Large intestine (tissue), 3 donors: ENCODE measurements around the gene THY1. TPM values are rescaled to one million over a fixed set of nuclear protein-coding genes. Genes with fewer than 3 reads are reported as not detected.
A peak's percentile ranks its signal among the peaks of the same experiment; 100 is the strongest.
"Not testable (repeated sequence)": the region's sequence is repeated elsewhere in the genome, so short reads cannot be mapped to it uniquely, and the experiment has no call there.

Source experiments
- DNase-seq, 2 donors: peaks; one replicate each; pipeline versions ENCODE4 v3.0.0 to v3.0.0-alpha.2; 2013
- H3K27ac ChIP-seq: one replicate; pipeline ENCODE4 v1.5.1; 2013; ENCODE audit warnings: low read length
- H3K27me3 ChIP-seq: 2 replicates; pipeline ENCODE4 v1.6.1; 2013; ENCODE audit warnings: low read length; ENCODE audit not compliant: control insufficient read depth, insufficient read depth
- H3K36me3 ChIP-seq: 2 replicates; pipeline ENCODE4 v1.6.1; 2013; ENCODE audit warnings: low read length; ENCODE audit not compliant: control insufficient read depth, insufficient read depth
- H3K4me1 ChIP-seq: one replicate; pipeline ENCODE4 v1.6.1; 2013; ENCODE audit warnings: low read length; ENCODE audit not compliant: control insufficient read depth, insufficient read depth
- H3K4me3 ChIP-seq: one replicate; pipeline ENCODE4 v1.5.1; 2013; ENCODE audit warnings: low read length
- H3K9me3 ChIP-seq: one replicate; pipeline ENCODE4 v1.6.1; 2013; ENCODE audit warnings: mild to moderate bottlenecking, low read depth, low read length, moderate library complexity; ENCODE audit not compliant: control insufficient read depth
- WGBS: methylation state at CpG from one replicate; pipeline ENCODE4 v1.1.5; 2013; ENCODE audit warnings: low lambda C conversion rate; ENCODE audit not compliant: insufficient coverage; 5-methylcytosine and 5-hydroxymethylcytosine counted together
- polyA plus RNA-seq: library from polyadenylated mRNA; unstranded; fragments of 120-200 nt; gene quantifications from one replicate; pipeline ENCODE4 v1.2.1, GENCODE V29; 2013

Gene THY1
- polyA plus RNA-seq, 1 donor: 44.4 TPM

GRCh38 chr11:119410501-119410900, 12.5 kb downstream of the THY1 start:
- Histone ChIP-seq H3K4me3 (no peak overlapping the region), H3K4me1 (no peaks in the 10 kb centered on the region), H3K9me3 (no peaks in the 10 kb centered on the region), H3K36me3 (no peaks in the 10 kb centered on the region), H3K27ac (no peak overlapping the region), H3K27me3 (no peaks in the 10 kb centered on the region)
- 57% methylated on average over 1 of the region's 1 CpG for WGBS
- no peak for DNase-seq

DNA sequence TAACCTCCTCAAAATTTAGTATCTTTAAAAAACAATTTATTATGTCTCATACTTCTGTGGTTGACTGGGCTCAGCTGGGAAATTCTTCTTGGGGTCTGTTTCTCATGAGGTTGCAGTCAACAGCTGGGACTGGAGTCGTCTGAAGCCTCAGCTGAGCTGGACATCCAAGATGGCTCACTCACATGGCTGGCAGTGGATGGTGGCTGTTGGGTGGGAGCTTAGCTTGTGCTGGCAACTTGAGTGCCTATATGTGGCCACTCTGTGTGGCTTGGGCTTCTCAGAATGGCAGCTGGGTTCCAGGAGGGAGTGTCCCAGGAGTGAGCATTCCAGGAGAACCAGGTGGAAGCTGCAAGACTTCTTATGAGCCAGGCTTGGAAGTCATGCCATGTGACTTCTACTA, 13.2 kb downstream of the THY1 start:
- WGBS: no CpG with 5 or more reads among the region's 1 CpG
- no peak for DNase-seq
- no peak overlapping the region for H3K4me3 ChIP-seq
- no peak overlapping the region for H3K27ac ChIP-seq
- H3K27me3 ChIP-seq: no peaks in the 10 kb centered on the region
- no peaks in the 10 kb centered on the region for H3K36me3 ChIP-seq
- no peaks in the 10 kb centered on the region for H3K9me3 ChIP-seq
- peaks cover under 1% of the 10 kb centered on the region for H3K4me1 ChIP-seq

DNA sequence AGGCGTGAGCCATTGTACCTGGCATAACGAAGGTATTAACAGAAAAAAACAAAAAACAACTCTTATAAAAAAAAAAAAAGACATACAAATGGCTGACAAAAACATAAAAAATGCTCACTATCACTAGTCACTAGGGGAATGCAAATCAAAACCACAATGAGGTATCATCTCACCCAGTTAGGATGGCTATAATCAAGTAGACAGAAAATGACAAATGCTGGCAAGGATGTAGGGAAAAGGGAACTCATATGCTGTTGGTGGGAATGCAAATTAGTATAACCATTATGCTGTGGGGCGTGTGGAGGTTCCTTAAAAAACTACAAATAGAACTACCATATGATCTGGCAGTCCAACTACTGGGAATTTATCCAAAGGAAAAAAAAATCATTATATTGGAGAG, 17.0 kb downstream of the THY1 start:
- no peaks in the 10 kb centered on the region for H3K27me3 ChIP-seq
- H3K27ac ChIP-seq: no peak overlapping the region
- no peaks in the 10 kb centered on the region for H3K36me3 ChIP-seq
- peaks cover 2% of the 10 kb centered on the region for H3K9me3 ChIP-seq
- peaks cover 16% of the 10 kb centered on the region for H3K4me1 ChIP-seq
- no peak for DNase-seq
- WGBS: 100% methylated on average over 1 of the region's 3 CpGs
- no peak overlapping the region for H3K4me3 ChIP-seq

DNA sequence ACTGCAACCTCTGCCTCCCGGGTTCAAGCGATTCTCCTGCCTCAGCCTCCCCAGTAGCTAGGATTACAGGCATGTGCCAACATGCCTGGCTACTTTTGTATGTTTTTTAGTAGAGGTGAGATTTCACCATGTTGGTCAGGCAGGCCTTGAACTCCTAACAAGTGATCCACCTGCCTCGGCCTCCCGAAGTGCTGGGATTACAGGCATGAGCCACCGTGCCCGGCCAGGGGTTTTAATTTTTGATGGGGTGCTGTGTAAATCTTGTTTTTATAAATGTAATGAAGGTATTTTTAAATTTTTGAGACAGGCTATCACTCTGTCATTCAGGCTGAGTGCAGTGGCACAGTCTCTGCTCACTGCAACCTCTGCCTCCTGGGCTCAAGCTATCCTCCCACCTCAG, 17.5 kb downstream of the THY1 start:
- WGBS: no CpG with 5 or more reads among the region's 6 CpGs

GRCh38 chr11:119404872-119405271, 18.1 kb downstream of the THY1 start:
- WGBS: 78% methylated on average over 1 of the region's 2 CpGs
- Histone ChIP-seq H3K27me3 (no peaks in the 10 kb centered on the region), H3K9me3 (peaks cover 8% of the 10 kb centered on the region), H3K4me1 (peaks cover 16% of the 10 kb centered on the region), H3K4me3 (no peak overlapping the region), H3K36me3 (no peaks in the 10 kb centered on the region), H3K27ac (no peak overlapping the region)
- no peak for DNase-seq

More for the DNA sequence above, 17.5 kb downstream of the THY1 start:
- not testable (repeated sequence) for DNase-seq, H3K27me3 ChIP-seq, H3K4me3 ChIP-seq, H3K9me3 ChIP-seq, H3K27ac ChIP-seq, H3K36me3 ChIP-seq
- H3K4me1 ChIP-seq: peaks cover 16% of the 10 kb centered on the region

DNA sequence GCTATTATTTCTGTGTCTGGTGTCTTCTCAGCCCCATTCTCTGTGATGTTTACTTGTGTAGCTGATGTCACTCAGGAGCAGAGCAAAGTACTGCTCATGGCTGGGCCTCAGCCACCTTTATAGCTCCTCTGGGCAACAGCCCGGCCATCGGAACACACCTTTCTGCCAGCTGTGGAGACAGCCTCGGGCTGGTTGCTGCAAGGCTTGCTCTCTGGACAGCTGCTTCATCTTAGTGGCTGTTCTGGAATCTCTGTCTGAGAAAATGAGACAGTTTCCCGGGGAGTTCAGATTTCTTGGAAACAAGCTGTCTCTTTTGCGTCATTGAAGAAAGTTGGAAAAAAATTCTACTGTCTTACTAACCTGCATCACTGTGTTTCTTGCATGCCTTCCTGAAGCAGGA, 20.0 kb downstream of the THY1 start:
- H3K27ac ChIP-seq: peak overlapping the region; percentile 34
- no peak overlapping the region for H3K4me3 ChIP-seq
- H3K9me3 ChIP-seq: peaks cover 10% of the 10 kb centered on the region
- WGBS: 80% methylated on average over 1 of the region's 5 CpGs
- peak; percentile 60 to 77 for DNase-seq
- H3K36me3 ChIP-seq: no peaks in the 10 kb centered on the region
- H3K4me1 ChIP-seq: peaks cover 16% of the 10 kb centered on the region
- no peaks in the 10 kb centered on the region for H3K27me3 ChIP-seq

- no peaks in the 10 kb centered on the region for H3K27me3 ChIP-seq
- no peak overlapping the region for H3K4me3 ChIP-seq
- peaks cover 13% of the 10 kb centered on the region for H3K9me3 ChIP-seq
- H3K4me1 ChIP-seq: peaks cover 16% of the 10 kb centered on the region
- DNase-seq: no peak
- WGBS: 100% methylated on average over 1 of the region's 8 CpGs
- H3K36me3 ChIP-seq: no peaks in the 10 kb centered on the region
- H3K27ac ChIP-seq: no peak overlapping the region
These were observed 20.5 kb downstream of the THY1 start for GRCh38 chr11:119402470-119402869.

DNA sequence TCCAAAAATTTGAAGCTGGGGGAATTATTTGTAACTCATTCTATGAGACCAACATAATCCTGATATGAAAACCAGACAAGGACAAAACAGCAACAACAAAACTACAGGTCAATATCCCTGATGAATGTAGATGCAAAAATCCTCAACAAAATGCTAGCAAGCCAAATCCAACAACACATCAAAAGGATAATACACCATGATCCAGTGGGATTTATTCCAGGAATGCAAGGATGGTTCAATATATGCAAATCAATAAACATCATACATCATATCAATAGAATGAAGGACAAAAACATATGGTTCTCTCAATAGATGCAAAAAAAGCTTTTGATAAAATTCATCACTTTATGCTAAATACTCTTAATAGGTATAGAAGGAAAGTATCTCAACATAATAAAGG, 22.1 kb downstream of the THY1 start:
- Histone ChIP-seq H3K27ac (no peak overlapping the region), H3K4me1 (peaks cover 16% of the 10 kb centered on the region)

GRCh38 chr11:119397740-119398139, 25.2 kb downstream of the THY1 start:
- no peak overlapping the region for H3K27ac ChIP-seq
- H3K9me3 ChIP-seq: peaks cover 19% of the 10 kb centered on the region
- no peaks in the 10 kb centered on the region for H3K36me3 ChIP-seq
- H3K4me1 ChIP-seq: peaks cover 3% of the 10 kb centered on the region
- no peak overlapping the region for H3K4me3 ChIP-seq
- H3K27me3 ChIP-seq: peaks cover 4% of the 10 kb centered on the region
- DNase-seq: no peak

More for the DNA sequence above, 22.1 kb downstream of the THY1 start:
- H3K27me3 ChIP-seq: no peaks in the 10 kb centered on the region
- H3K36me3 ChIP-seq: no peaks in the 10 kb centered on the region
- DNase-seq: no peak
- H3K9me3 ChIP-seq: peaks cover 19% of the 10 kb centered on the region
- H3K4me3 ChIP-seq: no peak overlapping the region

DNA sequence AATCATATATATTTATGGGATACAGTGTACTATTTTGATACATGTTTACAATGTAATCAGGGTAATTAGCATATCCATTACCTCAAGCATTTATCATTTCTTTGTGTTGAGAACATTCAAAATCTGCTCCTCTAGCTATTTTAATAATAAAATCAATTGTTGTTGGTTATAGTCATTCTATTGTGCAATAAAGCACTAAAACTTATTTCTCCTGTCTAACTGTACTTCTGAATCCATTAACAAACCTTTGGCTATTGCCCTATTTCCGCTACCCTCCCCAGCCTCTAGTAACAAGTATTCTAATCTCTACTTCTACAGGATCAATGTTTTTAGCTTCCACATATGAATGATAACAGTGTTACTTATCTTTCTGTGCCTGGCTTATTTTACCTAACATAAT, 26.1 kb downstream of the THY1 start:
- Histone ChIP-seq H3K36me3 (no peaks in the 10 kb centered on the region), H3K9me3 (peaks cover 17% of the 10 kb centered on the region), H3K27ac (no peak overlapping the region), H3K27me3 (peaks cover 4% of the 10 kb centered on the region), H3K4me3 (no peak overlapping the region), H3K4me1 (no peaks in the 10 kb centered on the region)
- 100% methylated on average over 1 of the region's 1 CpG for WGBS
- DNase-seq: no peak

DNA sequence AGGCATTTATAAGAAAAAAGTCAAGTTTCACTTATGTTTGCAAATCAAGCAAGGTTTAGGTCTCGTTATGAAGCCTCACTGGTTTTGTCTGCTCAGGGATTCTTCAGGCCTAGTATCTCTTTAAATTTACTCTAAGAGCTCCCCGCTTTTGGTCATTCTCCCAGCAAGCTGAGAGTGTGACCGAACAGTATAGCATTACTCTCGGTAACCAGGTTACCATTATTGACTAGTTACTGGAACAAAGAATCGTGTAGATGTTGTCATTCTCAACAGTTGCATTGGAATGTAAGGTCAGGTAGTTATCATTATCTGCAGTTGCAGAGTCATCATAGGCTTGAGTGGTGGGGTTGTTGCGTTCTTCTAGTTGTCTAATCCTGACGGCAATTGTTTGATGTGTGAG, 31.7 kb downstream of the THY1 start:
- H3K27me3 ChIP-seq: peaks cover 4% of the 10 kb centered on the region
- no peaks in the 10 kb centered on the region for H3K4me1 ChIP-seq
- no peaks in the 10 kb centered on the region for H3K9me3 ChIP-seq
- H3K4me3 ChIP-seq: no peak overlapping the region
- no peak for DNase-seq
- H3K27ac ChIP-seq: no peak overlapping the region
- WGBS: 100% methylated on average over 1 of the region's 7 CpGs
- H3K36me3 ChIP-seq: no peaks in the 10 kb centered on the region
